GM18909 (cell line): Measurements from ENCODE around the gene DNAH7.

Source experiments
- ATAC-seq: cut with Tn5 transposase; IDR thresholded peaks from one replicate; pipeline ENCODE4 v1.9.1; 2021; ENCODE audit warnings: mild to moderate bottlenecking; ENCODE audit not compliant: unreplicated experiment, poor library complexity

Gene DNAH7

DNA sequence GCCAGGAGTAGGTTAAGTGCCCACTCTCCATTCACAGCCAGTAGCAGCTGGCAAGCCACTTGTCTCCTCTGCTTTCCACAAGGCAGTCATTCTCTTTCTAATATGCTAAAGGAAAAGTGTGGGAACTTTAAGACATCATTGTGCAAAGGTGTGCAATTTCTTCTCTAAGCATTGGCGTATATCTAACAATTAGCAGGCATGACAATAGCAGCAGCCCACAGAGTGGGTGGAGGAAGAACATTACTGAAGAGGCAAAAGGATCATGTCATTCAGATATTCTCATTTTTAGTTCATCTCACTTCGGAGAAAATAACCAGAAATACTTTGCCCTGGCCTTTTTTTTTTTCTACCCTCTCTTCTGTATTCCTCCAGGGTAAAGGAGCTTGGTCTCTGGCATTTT, 177.6 kb downstream of the DNAH7 start:
- ATAC-seq, result no peak

DNA sequence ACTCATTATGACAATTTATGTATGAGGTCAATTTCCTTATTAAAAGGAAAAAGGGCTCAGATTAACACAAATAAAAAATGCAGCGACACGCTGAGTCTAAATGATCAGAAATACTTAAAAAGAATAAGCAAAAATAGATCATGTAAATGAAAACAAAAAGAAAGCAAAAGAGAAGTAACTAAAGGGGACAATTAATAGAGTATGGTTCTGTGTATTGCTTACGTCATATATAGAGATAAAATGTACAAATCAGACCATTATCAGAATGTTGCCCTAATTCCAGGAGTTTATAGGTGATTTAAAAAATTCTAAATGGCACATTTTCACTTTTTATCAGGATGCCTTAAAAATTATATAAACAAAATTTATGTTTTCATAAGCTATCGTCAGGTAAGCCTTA, 189.5 kb downstream of the DNAH7 start:
- no peak for ATAC-seq

DNA sequence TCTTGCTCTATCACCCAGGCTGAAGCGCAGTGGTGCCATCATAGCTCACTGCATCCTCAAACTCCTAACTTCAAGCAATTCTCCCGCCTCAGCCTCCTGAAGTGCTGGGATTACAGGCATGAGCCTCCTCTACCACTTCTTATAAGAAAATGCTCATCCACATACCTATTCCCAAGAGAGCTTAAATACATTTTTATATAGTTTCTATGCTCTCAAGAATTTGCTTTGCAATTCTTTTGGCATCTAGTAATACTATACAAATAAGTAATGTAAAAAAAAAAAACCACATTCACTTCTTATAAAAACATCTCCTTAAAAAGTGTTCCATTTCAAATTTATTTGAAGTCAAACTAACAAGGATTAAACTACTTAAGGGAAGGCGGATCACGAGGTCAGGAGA, 197.3 kb downstream of the DNAH7 start:
- no peak for ATAC-seq

DNA sequence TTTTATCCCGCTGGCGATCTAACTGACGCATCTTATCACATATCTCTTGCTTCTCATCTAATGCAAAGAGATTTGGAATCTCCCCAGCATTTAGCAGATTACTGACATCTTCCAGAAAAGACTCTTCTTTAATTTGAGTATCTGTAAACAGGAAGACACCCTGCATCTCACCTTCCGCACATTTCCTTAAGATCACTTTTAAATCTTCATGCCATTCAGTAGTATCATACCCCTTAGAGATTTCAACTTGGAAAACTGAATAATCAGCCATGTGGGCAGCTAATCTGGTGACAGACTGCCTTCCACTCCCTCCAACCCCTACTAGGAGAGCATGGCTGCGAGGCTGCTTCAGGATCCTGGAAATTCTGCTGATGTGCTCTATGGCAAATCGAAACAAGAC, 204.3 kb downstream of the DNAH7 start:
- no peak for ATAC-seq

DNA sequence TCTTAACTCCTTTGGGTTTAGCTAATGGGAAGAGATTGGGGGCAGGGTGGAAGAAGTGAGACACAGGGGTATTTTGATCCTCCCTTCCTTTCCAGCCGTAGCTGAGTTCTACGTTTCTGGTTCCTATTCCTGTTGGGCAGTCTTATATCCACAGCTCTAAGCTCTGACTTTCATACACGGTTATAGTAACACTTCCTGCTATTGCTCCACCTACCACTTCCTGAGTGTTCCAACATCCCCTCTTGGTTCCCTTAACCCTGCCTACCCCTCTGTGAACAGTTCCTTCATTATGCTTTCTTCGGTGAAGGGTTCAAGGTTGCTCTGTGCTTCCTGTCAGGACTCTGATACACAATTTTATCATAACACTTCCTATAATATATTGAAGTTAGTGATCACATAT, 205.1 kb downstream of the DNAH7 start:
- ATAC-seq, result no peak

DNA sequence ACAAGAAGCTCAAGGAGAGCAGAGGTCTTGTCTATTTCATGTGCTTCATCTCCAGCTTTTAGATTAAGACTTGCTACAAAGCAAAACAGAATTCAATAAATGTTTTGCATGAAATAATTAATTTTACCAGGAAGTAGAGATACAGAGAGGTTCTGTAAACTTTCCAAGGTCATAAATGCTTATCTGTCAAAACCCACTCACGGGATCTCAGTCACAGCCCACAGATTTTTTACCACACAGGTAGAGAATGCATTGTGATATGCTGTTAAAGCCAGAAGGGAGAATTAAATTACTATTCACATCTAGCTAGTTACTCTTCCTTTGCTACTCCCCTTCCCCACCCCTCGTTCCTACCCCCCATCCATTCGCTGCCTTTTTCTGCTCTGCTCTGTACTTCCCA, 205.5 kb downstream of the DNAH7 start:
- no peak for ATAC-seq

DNA sequence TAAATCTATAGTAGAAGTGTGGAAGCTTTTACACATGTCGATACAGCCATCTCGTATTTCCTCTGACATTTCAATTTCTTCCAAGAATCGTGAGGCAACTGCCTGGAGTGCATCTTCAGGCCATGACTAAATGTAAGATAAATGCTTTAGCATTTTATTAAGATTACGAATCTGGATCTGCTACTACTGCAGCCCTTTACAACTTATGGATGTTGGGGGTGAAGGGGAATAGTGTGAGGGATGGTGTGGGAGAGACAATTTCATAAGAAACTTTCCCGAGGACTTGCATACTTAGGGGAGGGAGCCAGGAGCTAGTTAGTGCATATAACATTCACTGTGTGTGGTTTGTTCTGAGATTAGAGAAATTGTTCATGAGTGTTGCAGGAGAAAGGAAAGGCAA, 206.8 kb downstream of the DNAH7 start:
- no peak for ATAC-seq

DNA sequence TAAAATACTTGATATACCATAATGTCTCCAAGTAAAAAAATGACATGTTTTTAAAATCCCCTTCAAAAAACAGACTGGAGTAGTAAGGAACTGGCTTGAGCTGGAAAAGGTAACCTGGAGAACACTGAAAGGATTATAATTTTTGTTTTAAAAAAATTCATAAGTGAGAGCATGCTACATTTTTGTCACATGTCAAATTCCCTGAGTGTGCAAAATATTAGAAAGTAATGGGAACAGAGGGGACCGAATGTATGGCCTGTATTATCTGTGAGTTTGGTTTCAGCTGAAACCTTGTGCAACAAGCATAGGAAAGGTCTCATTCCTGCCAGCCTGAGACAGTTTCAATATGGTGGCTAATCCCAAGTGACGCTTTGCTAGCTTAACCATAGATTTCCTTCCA, 209.1 kb downstream of the DNAH7 start:
- ATAC-seq, result no peak

DNA sequence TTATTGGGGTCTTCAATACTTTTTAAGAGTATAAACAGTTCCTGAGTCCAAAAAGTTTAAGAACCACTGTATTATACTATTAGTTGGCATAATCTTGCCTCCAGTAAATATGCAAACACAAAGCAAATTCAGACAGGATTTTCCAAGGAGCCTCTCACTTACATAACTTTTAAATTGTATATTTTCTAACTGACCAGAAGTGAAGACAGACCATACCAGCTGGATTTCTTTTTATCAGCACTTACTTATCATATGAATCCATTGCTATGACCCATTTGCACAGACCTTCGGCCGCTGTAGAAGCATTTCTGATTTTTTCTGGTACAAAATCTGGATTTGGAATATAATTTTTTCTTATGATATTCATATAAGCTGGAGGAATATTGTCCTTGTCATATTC, 211.5 kb downstream of the DNAH7 start:
- no peak for ATAC-seq

DNA sequence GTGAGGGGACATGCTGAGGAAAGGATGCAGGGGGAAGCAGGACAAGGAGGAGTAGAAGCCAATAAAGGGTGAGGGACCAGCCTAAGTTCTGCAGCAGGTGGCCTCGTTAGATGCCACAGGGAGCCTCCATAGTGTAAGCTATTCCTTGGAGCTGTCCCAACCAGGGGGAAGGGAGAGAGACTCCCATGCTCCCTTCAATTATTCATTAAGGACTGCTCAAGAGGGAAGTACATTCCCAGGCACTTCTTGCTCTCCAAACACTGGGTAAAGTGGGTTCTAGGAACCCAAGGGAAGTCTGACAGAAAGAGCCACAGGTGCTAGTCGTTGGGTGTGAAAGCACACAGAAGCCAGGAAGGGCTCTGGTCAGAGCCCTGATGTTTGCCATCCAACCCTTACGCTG, 217.9 kb downstream of the DNAH7 start:
- no peak for ATAC-seq

DNA sequence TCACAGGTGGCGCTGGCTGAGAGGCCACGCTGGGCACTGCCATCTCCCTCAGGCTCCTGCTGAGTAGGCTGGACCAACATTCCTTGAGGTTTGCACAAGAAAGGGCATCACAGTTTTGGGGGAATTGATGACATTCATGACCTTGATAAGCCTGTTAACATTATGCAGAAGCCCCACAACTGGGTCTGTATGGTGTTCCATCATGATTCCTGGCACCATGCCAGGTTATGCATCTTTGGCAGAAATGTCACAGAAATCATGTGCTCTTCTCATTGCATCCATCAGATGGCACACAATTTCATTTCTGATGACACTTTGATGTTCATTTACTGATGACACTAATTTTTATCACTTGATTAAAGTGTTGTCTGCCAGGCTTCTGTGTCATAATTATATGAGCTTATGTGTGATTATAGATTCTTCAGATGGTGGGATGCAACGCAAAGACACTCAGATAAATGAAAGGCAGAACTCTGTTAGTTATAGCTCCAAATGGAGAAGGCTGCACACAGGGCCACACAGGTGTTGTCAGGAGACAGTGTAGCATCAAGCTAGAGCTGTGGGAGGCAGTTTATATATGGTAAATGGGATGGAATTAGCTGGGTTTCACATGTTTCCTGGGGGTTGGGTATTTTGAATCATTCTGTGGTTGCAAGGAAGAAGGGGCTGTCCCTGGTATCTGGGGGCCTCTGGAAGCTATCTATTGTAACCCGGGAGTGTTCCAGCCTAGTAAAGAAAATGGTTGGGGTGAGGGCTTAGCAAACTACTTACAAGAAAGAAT, 220.3 kb downstream of the DNAH7 start:
- ATAC-seq, result no peak

DNA sequence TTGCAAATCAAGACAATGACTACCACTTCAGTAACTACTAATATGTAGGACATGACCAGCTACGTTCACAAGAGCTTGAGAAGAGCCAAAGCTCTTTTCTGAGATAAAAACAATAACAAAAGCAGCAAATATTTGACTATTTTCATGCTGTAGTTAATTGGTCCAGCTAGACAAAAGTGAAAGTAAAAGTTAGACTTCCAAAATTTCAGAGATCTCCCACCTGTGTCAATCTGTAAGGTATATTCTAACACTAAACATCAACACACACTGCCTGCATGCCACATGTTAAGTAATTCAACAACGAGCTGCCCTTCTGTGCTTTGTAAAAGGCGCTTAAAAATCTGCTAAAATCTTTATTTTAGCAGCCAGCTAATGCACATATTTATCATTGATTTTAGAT, 225.7 kb downstream of the DNAH7 start:
- no peak for ATAC-seq

DNA sequence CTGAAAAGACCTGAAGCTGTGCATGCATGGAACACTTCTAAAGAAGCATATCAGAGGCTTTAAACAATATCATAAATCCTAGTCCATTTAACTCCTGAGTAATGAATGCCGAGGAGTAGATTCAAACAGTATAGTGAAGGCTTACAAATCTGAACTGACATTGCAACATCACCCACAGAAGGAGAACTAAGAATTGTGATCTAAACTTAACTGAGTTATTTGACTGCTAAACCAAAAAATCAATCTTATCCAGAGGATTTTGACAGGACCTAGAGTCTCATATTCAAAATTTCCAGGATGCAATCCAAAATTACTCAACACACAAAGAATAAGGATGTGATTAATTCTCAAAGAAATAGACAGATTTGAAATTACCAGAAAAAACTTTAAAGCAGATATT, 230.6 kb downstream of the DNAH7 start:
- no peak for ATAC-seq

DNA sequence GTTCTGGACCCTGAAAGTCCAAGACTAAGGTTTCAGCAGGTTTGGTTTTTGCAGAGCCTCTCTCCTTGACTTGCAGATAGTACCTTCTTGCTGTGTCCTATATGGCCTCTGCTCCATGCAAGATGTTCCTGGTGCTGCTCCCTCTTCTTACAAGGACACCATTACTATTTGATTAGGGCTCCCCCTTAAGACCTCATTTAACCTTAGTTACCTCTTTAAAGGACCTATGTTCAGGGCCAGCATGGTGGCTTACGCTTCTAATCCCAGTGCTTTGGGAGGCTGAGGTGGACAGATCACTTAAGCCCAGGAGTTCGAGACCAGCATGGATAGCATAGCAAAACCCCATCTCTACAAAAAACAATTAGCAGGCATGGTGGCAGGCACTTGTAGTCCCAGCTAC, 232.6 kb downstream of the DNAH7 start:
- ATAC-seq, result no peak

DNA sequence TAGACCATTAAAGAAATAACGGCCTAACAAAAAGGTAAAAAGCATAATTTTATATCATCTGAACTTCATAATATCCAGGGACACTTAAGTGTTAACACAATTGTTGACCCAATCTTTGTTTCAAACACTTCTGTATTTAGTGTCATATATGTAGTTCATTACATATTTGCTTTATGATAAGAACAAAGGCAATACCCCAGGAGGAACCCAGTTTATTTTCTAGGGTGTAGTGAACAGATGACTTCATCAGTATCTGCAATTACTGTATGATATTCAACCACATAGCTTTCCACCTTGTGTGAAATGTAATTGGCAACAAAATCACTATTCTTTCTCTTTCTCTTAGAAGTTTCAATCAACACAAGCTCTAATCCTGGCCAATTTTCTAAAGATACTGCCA, 233.8 kb downstream of the DNAH7 start:
- ATAC-seq, result no peak

DNA sequence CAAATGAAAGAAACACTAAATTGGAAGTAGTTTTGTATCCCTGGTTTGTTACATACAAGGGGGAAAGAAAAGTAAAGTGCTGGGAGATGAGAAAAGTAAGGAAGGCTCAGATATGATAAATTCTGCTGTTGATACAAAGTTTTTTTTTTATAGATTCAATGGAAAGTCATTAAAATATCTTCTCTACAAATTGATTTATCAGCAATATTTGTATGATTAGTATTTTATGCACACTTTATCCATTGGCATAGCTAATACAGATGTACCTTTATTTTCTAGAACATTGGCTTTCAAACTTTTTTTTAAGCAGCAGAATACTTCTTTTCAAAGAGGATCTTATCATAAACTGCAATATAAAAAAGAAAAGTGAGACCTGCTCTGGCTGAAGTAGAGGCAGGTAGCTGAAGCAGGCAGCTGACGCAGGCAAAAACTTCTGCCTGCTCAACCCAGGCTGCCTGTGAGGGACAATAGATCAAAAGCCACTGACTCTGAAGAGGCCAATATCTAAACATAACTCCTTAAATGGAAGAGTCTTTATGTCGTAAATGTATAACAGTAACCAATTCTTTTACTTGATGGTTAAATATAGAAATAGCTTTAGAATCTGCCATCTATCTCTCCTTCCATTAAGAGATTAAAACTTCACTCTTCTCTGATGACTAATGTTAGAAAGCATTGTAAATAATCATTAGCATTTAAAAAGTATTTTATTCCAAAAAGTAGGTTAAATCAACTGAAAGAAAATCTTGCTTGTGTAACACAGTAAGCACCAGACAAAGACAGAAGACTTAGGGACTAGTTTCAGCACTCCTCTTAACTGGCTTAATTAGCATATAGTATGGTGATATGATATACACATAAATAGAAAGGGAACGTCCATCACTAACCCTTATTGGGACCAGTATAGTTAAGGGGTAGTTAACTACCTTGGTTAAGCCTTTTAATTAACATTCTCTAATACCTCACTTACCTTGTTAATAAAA, 237.4 kb downstream of the DNAH7 start:
- ATAC-seq, result no peak

DNA sequence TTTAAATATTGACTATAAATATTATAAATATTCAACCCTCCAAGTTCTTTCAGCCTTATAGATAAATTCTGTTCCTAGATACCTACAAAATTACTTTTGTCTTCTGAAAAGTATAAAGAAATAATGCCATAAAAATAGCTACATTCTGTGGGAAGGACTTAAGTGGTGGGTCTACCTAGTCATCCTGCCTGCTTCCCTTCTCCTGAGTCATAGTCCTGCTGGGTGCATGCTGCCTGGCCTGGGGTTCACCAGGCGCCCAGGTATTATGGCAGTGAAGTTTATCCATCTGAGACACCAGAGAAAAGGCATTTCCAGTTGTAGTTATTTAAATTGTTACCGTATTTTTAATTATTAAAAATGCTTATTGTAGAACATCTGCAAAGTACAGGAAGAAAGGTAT, 244.2 kb downstream of the DNAH7 start:
- ATAC-seq, result no peak

DNA sequence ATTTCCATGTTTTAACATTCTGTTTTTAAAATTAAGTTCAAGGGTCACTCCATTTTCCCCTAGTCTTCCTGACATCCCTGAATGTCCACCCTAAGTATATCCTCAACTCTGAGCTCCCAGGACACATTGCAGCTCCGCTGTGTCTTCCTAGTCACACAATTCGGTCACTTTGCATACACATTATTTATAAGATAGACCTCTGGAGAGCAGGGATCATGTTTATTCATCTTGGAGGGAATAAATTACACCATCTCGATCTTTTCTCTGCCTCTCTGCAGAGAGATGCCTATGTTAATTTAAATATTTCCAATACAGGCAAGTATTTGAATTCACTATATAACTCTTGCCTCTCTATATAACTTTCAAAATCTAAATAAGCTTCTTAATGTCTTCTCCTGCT, 245.4 kb downstream of the DNAH7 start:
- no peak for ATAC-seq

DNA sequence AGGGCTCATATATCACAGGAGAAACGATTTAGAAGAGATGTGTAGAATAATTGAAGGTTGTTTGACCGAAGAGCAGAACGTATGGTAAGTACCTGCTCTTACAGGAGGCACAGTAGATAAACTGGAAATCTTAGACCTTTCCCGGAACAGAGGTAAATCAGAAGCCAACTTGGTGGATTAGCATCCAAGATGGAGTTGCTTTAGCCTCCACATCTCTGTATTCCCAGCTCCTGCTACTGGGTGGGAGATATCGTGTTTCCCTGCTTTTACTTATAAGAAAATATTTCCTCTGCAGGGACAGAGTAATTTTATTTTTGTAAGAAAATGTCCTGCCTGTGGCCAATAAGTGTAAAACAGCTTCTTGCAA, 247.1 kb downstream of the DNAH7 start:
- ATAC-seq, result no peak

DNA sequence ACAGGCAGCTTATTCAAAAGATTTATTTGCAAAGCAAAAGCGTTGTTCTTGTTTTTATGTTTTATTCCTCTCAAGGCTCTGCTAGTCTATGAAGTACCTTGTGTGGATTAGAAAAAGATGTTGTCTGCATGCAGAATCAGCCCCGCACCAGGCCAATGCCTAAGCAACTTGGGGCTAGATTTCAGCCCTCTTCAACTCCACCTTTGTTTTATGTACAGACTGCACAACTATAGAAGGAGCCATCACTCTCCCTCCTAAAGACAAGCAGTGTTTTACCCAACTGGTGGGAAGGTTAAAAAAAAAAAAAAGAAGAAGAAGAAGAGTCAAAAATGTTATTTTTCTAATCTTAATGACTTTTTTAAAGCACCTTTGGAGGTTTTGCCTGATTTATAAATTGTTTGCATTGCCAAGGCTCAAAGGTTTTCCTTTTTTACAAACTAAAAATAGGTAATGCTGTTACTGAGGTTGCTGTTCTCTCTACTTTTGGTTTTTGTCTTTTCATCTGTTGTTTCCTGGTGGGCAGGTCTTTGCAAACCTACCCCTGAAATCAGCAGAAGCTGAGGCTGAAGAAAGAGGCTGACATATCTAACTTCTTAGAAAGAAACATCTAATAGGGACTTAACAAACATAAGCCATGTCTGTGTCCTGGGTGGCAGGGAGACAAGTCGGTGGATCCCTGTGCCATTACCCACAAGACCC, 247.6 kb downstream of the DNAH7 start:
- ATAC-seq, result no peak

DNA sequence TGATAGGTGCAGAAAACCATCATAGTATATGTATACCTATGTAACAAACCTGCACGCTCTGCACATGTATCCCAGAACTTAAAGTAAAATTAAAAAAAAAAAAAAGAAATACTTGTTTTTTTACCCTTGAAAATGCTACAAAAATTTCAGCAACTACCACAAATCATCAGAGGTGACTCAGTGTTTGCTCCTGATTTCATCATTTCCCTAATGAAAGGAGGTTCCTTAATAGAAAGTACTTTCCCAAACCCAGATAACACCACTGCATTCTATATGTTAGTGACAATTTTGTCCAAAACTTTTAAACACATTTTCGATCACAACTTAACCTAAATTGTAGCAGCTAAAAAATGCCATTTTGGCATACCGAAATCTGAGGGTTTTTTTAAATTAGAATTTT, 248.3 kb downstream of the DNAH7 start:
- ATAC-seq, result no peak
